B cell (primary cell): Measurements from ENCODE around the gene SELENOH. TPM values are rescaled to one million over a fixed set of nuclear protein-coding genes. Genes with fewer than 3 reads are reported as not detected.

ENCODE experiments used
- ATAC-seq: fragments of 200-7000 bp; cut with Tn5 transposase; one replicate; pipeline ENCODE4 v1.10.0; 2021; ENCODE audit warnings: low read depth, mild to moderate bottlenecking, moderate number of reproducible peaks, moderate library complexity
- CTCF ChIA-PET: fragments of 350-600 bp; sonication (Branson Sonifier 250); formaldehyde crosslinking; loops from one replicate; lab custom pipeline; 2021; ENCODE audit warnings: antibody characterized with exemption, inconsistent platforms; lab: Charles Lee
- POLR2A ChIA-PET: fragments of 350-600 bp; sonication (Branson Sonifier 250); formaldehyde crosslinking; loops from one replicate; lab custom pipeline; 2021; ENCODE audit warnings: antibody characterized with exemption; lab: Charles Lee
- DNase-seq: peaks from one replicate; pipeline ENCODE4 v3.0.0; 2013
- H2AFZ ChIP-seq: 2 replicates; pipeline ENCODE4 v1.6.1; 2012; ENCODE audit warnings: mild to moderate bottlenecking, low read depth, low read length; ENCODE audit not compliant: insufficient read depth, poor library complexity, severe bottlenecking
- H3K27ac ChIP-seq, 2 donors: 1 replicate in 1 of 2; 2 replicates in 1 of 2; pipeline ENCODE4 v1.5.1; 2012 to 2013; ENCODE audit warnings: low read length in 2 of 2, mild to moderate bottlenecking in 2 of 2, moderate library complexity in 1 of 2
- H3K27me3 ChIP-seq, 4 experiments: fragments of 200-600 bp in 1 of 4; sonication (generic) in 1 of 4; replicated peaks in 1 of 4; 1 replicate in 2 of 4; 2 replicates in 2 of 4; pipeline versions ENCODE4 v1.6.1 to v1.7.0; 2013 to 2016; ENCODE audit warnings: low read length in 3 of 4, mild to moderate bottlenecking in 2 of 4, mixed read lengths in 1 of 4, moderate library complexity in 1 of 4; ENCODE audit not compliant: insufficient read depth in 4 of 4, control insufficient read depth in 3 of 4; ENCODE audit errors: control extremely low read depth in 1 of 4
- H3K36me3 ChIP-seq, 2 experiments: replicated peaks in 1 of 2; 1 replicate in 1 of 2; 2 replicates in 1 of 2; pipeline versions ENCODE4 v1.6.1 to v1.7.1; 2013; ENCODE audit warnings: low read length in 1 of 2; ENCODE audit not compliant: insufficient read depth in 2 of 2, control insufficient read depth in 1 of 2; ENCODE audit errors: control extremely low read depth in 1 of 2, extremely low read depth in 1 of 2
- H3K4me1 ChIP-seq, 2 donors: fragments of 200-600 bp in 1 of 2; sonication (generic) in 1 of 2; 1 replicate in 1 of 2; 2 replicates in 1 of 2; pipeline versions ENCODE4 v1.5.1 to v1.6.1; 2013 to 2017; ENCODE audit warnings: low read length in 2 of 2; ENCODE audit not compliant: control insufficient read depth in 2 of 2, insufficient read depth in 2 of 2
- H3K4me2 ChIP-seq: replicated peaks from 2 replicates; pipeline ENCODE3; 2012; ENCODE audit warnings: mild to moderate bottlenecking, low read depth, low read length; ENCODE audit not compliant: poor library complexity, severe bottlenecking
- H3K4me3 ChIP-seq, 5 experiments: fragments of 200-600 bp in 1 of 5; sonication (generic) in 1 of 5; 1 replicate in 3 of 5; 2 replicates in 2 of 5; pipeline versions ENCODE4 v1.5.1 to v1.7.0; 2011 to 2016; ENCODE audit warnings: low read length in 4 of 5, mild to moderate bottlenecking in 4 of 5, low read depth in 2 of 5, control low read depth in 1 of 5, moderate library complexity in 1 of 5; ENCODE audit not compliant: insufficient read depth in 1 of 5; ENCODE audit errors: control extremely low read depth in 1 of 5, extremely low read depth in 1 of 5
- H3K79me2 ChIP-seq: fragments of 200-600 bp; sonication (generic); one replicate; pipeline ENCODE4 v1.6.0; 2016; ENCODE audit warnings: low read length; ENCODE audit not compliant: control insufficient read depth, insufficient read depth
- H3K9ac ChIP-seq: fragments of 200-600 bp; sonication (generic); 2 replicates; pipeline ENCODE4 v1.6.1; 2017; ENCODE audit warnings: mild to moderate bottlenecking, low read length, moderate library complexity
- H3K9me3 ChIP-seq, 3 donors: one replicate each; pipeline versions ENCODE4 v1.6.1 to v1.7.1; 2013; ENCODE audit warnings: low read length in 2 of 3; ENCODE audit not compliant: control insufficient read depth in 2 of 3, insufficient read depth in 1 of 3; ENCODE audit errors: control extremely low read depth in 1 of 3
- H4K20me1 ChIP-seq: 2 replicates; pipeline ENCODE4 v1.6.0; 2012; ENCODE audit warnings: mild to moderate bottlenecking, low read length; ENCODE audit not compliant: insufficient read depth, control insufficient read depth, poor library complexity, severe bottlenecking
- H3K27ac Mint-ChIP-seq: one replicate; pipeline ENCODE4 v1.8.0; 2021; ENCODE audit warnings: mixed read lengths
- H3K27me3 Mint-ChIP-seq: one replicate; pipeline ENCODE4 v1.8.0; 2021; ENCODE audit warnings: mixed read lengths
- H3K4me1 Mint-ChIP-seq: one replicate; pipeline ENCODE4 v1.8.0; 2021; ENCODE audit warnings: mixed read lengths
- H3K4me3 Mint-ChIP-seq: one replicate; pipeline ENCODE4 v1.8.0; 2021; ENCODE audit warnings: mixed read lengths
- H3K9me3 Mint-ChIP-seq: one replicate; pipeline ENCODE4 v1.8.0; 2022; ENCODE audit warnings: mixed read lengths; ENCODE audit not compliant: insufficient read depth
- CTCF ChIP-seq: fragments of 200-600 bp; IDR thresholded peaks from one replicate; pipeline ENCODE4 v1.8.0; 2022; ENCODE audit warnings: antibody characterized with exemption, mild to moderate bottlenecking
- EZH2 ChIP-seq: IDR thresholded peaks from 2 replicates; pipeline ENCODE4 v1.6.1; 2012; ENCODE audit warnings: borderline replicate concordance, low read depth, mild to moderate bottlenecking, moderate library complexity, low read length; ENCODE audit not compliant: insufficient read depth, poor library complexity, severe bottlenecking
- WGBS: methylation state at CpG from one replicate; pipeline ENCODE4 v1.1.5; 2013; ENCODE audit warnings: missing lambda C conversion rate; ENCODE audit not compliant: insufficient coverage; 5-methylcytosine and 5-hydroxymethylcytosine counted together
- intact Hi-C: fragments of 100-400 bp; cut with micrococcal nuclease; formaldehyde crosslinking; loops from one replicate; pipeline ENCODE4 v1.10.0; 2022
- polyA plus RNA-seq: library from polyadenylated mRNA; depleted of rRNA; stranded (reverse); fragments of >200 nt; gene quantifications from 2 replicates; pipeline ENCODE4 v1.2.3, GENCODE V29; 2012
- total RNA-seq, 2 donors: library from RNA; stranded (reverse); fragments of 120-200 nt in 1 of 2; gene quantifications; 1 replicate in 1 of 2; 2 replicates in 1 of 2; pipeline versions ENCODE4 v1.2.3 to v1.2.4, GENCODE V29; 2013 to 2022

SELENOH gene
- total and polyA plus RNA-seq, 2 donors (not counting 1 experiment from before 2014, with no cell fraction given): 147 to 196 TPM

DNA sequence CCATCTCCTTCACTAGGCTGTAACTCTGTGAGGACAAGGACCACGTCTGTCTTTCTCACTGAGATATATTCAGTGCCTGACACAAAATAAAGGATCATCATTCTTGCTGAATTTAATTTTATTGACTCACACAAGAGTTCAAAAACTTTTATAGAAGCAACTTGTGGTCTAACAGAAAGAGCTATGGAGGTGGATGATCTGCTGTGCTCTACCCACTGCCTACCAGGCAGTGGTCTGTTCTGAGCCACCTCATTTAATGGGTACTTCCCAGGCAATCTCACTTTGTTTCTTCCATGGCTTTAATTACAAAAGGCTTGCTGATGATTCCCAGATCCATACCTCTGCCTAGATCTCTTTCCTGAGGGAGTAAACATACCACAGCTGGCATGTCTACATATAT is 5.6 kb downstream of the SELENOH start:
- intact Hi-C loops: no loop called here
- POLR2A ChIA-PET: interaction anchor here (0.6 kb wide), 2 partner anchors 31 to 37 kb away, joined by 3 to 7 read pairs; no protein-coding TSS in a partner anchor

More for the DNA sequence above, 5.6 kb downstream of the SELENOH start:
- H2AFZ ChIP-seq: no peak overlapping the region
- Mint-ChIP-seq H3K4me3 (no peak overlapping the region), H3K27ac (peak overlapping the region; percentile 16), H3K27me3 (no peaks in the 10 kb centered on the region), H3K4me1 (peaks cover 35% of the 10 kb centered on the region), H3K9me3 (no peaks in the 10 kb centered on the region)
- H3K27me3 ChIP-seq: no peaks in the 10 kb centered on the region
- ATAC-seq: no peak
- H3K9ac ChIP-seq: no peak overlapping the region
- H3K4me3 ChIP-seq: no peak overlapping the region
- H3K36me3 ChIP-seq: peaks cover 8 to 40% of the 10 kb centered on the region in 2 experiments
- peaks cover 32% of the 10 kb centered on the region for H3K79me2 ChIP-seq
- no peak overlapping the region for H3K4me2 ChIP-seq
- peak overlapping the region in 1 of 2 donors; percentile 44 for H3K27ac ChIP-seq
- CTCF ChIA-PET: interaction anchor here (6.8 kb wide), 1 partner anchor 55 kb away, joined by 180 read pairs; no protein-coding TSS in a partner anchor
- H4K20me1 ChIP-seq: no peaks in the 10 kb centered on the region
- no peak for TF ChIP-seq CTCF
- no peak for TF ChIP-seq EZH2
- no CpG with 5 or more reads among the region's 1 CpG for WGBS
- DNase-seq: no peak
- no peaks in the 10 kb centered on the region for H3K9me3 ChIP-seq
- H3K4me1 ChIP-seq: peaks cover 11 to 26% of the 10 kb centered on the region in 2 donors
